NCI-H748 (cell line): Measurements from ENCODE around the gene GRIN2C.

Source experiments
- DNase-seq: peaks from one replicate; lab custom pipeline; 2025; ENCODE audit not compliant: unreplicated experiment; lab: John Stamatoyannopoulos, UW

Gene GRIN2C

GRCh38 chr17:74864866-74865395, 5.2 kb upstream of the GRIN2C start:
- peak; percentile 49 for DNase-seq

GRCh38 chr17:74864297-74864865, 4.7 kb upstream of the GRIN2C start:
- no peak for DNase-seq

- DNase-seq, result no peak
Measured at GRCh38 chr17:74863420-74864296, 4.0 kb upstream of the GRIN2C start.

- no peak for DNase-seq
Measured at GRCh38 chr17:74862919-74863318, 3.2 kb upstream of the GRIN2C start.

GRCh38 chr17:74862108-74862901, 2.6 kb upstream of the GRIN2C start:
- peak; percentile 49 for DNase-seq

GRCh38 chr17:74861662-74862107, 2.0 kb upstream of the GRIN2C start:
- no peak for DNase-seq

- DNase-seq, result no peak
Measured at GRCh38 chr17:74860872-74861661, 1.4 kb upstream of the GRIN2C start.

- peak; percentile 31 for DNase-seq
Measured at GRCh38 chr17:74860229-74860871, 665 bp upstream of the GRIN2C start.

- no peak for DNase-seq
Measured at GRCh38 chr17:74858672-74859458, 820 bp downstream of the GRIN2C start.

- no peak for DNase-seq
Measured at GRCh38 chr17:74857191-74857590, 2.5 kb downstream of the GRIN2C start.

GRCh38 chr17:74856112-74856511, 3.6 kb downstream of the GRIN2C start:
- no peak for DNase-seq

- no peak for DNase-seq
Measured at GRCh38 chr17:74855323-74855722, 4.4 kb downstream of the GRIN2C start.

- DNase-seq, result no peak
Measured at GRCh38 chr17:74854792-74855191, 4.9 kb downstream of the GRIN2C start.

- DNase-seq, result no peak
Measured at GRCh38 chr17:74853669-74854068, 6.0 kb downstream of the GRIN2C start.

- no peak for DNase-seq
Measured at GRCh38 chr17:74853048-74853397, 6.7 kb downstream of the GRIN2C start.

- no peak for DNase-seq
Measured at GRCh38 chr17:74852237-74853047, 7.2 kb downstream of the GRIN2C start.

- DNase-seq, result peak; percentile 85
Measured at GRCh38 chr17:74851612-74852236, 8.0 kb downstream of the GRIN2C start.

- no peak for DNase-seq
Measured at GRCh38 chr17:74850914-74851313, 8.8 kb downstream of the GRIN2C start.
